Activated CD8-positive, alpha-beta memory T cell treated with anti-CD3 and anti-CD28 coated beads, Interleukin-2, amount 10 ng/mL, durations not matched to agents 7 days and 5 days (primary cell): Measurements from ENCODE around the gene CLEC11A. TPM values are rescaled to one million over a fixed set of nuclear protein-coding genes. Genes with fewer than 3 reads are reported as not detected.
"Not testable (repeated sequence)": the region's sequence is repeated elsewhere in the genome, so short reads cannot be mapped to it uniquely, and the experiment has no call there.

Source experiments
- ATAC-seq: fragments of 150-1000 bp; cut with Tn5 transposase; one replicate; pipeline ENCODE4 v1.10.0; 2021; ENCODE audit warnings: moderate library complexity
- CTCF ChIA-PET: fragments of 350-600 bp; sonication (Branson Sonifier 250); formaldehyde crosslinking; loops from one replicate; lab custom pipeline; 2021; ENCODE audit warnings: antibody characterized with exemption; lab: Charles Lee
- DNase-seq: peaks from one replicate; pipeline ENCODE4 v3.0.0-alpha.2; 2020
- H3K27ac Mint-ChIP-seq: one replicate; pipeline ENCODE4 v1.8.0; 2021; ENCODE audit warnings: mild to moderate bottlenecking, mixed read lengths
- H3K27me3 Mint-ChIP-seq: one replicate; pipeline ENCODE4 v1.8.0; 2021; ENCODE audit warnings: mixed read lengths
- H3K36me3 Mint-ChIP-seq: one replicate; pipeline ENCODE4 v1.8.0; 2021; ENCODE audit warnings: mild to moderate bottlenecking, mixed read lengths
- H3K4me1 Mint-ChIP-seq: one replicate; pipeline ENCODE4 v1.8.0; 2021; ENCODE audit warnings: mixed read lengths
- H3K4me3 Mint-ChIP-seq: one replicate; pipeline ENCODE4 v1.8.0; 2021; ENCODE audit warnings: mild to moderate bottlenecking, moderate library complexity, mixed read lengths
- H3K9me3 Mint-ChIP-seq: one replicate; pipeline ENCODE4 v1.8.0; 2022; ENCODE audit warnings: low read depth, mixed read lengths
- total RNA-seq, 2 experiments: library from RNA; stranded (reverse); gene quantifications; one replicate each; pipeline ENCODE4 v1.2.3, GENCODE V29; 2021

Gene CLEC11A
- total RNA-seq, 2 experiments from 2014 or later: 0.61 to 0.89 TPM

DNA sequence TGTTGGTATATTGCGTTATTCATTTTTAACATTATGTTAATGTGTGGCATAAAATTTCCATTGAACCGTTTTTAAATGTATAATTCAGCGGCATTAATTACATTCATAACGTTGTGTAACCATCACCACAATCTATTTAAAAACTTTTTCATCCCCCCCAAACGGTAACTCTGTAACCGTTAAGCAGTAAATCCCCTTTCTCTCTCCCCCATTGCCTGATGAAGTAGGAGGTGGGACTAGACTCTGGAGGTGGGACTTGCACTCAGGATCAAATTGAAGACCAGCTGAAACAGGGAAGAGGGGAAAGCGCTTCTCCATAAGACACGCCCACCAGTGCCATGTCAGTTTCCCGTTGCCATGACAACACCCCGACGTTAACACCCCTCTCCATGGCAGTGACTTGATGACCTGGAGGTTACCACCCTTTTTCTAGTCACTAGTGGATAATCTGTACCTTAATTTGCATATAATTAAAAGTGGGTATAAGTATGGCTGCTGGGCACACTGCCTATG is 16.8 kb downstream of the CLEC11A start:
- no peak for DNase-seq
- peaks cover 17% of the 10 kb centered on the region for H3K27me3 Mint-ChIP-seq
- no peaks in the 10 kb centered on the region for H3K4me1 Mint-ChIP-seq
- H3K36me3 Mint-ChIP-seq: no peaks in the 10 kb centered on the region
- H3K27ac Mint-ChIP-seq: no peak overlapping the region
- no peak for ATAC-seq
- H3K4me3 Mint-ChIP-seq: no peak overlapping the region
- no peaks in the 10 kb centered on the region for H3K9me3 Mint-ChIP-seq
- CTCF ChIA-PET: no interaction called here

DNA sequence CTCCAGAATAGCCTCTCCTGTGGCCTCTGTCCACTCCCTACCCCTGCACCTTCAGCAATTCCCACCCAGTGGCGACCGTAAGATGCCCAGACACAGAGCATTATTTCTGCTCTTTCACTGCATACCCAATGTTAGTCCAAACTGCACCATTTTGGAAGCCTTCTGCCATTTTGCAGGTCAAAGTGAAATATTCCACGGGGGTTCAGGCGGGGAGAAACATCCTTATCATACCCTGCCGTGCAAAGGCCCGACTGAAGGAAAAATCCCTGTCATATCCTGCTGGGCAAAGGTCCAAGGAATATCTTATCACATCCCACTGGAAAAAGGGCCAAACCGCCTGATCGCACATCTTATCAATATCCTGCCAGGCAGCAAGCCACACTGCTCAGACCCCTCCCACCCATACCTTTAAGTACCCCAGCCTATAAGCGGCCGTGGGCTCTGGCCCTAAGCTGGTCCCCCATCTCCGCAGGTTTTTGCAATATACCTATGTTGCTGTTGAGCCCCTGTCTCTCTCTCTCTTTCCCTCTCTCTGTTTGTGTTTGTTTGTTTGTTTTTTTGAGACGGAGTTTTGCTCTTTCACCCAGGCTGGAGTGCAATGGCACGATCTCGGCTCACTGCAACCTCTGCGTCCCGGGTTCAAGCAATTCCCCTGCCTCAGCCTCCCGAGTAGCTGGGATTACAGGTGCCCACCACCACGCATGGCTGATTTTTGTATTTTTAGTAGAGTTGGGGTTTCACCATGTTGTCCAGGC is 18.2 kb downstream of the CLEC11A start:
- Mint-ChIP-seq H3K9me3 (no peaks in the 10 kb centered on the region), H3K4me3 (no peak overlapping the region), H3K36me3 (no peaks in the 10 kb centered on the region), H3K4me1 (no peaks in the 10 kb centered on the region), H3K27ac (no peak overlapping the region), H3K27me3 (peaks cover 13% of the 10 kb centered on the region)
- ATAC-seq (no peak), DNase-seq (no peak)
- CTCF ChIA-PET: no interaction called here

DNA sequence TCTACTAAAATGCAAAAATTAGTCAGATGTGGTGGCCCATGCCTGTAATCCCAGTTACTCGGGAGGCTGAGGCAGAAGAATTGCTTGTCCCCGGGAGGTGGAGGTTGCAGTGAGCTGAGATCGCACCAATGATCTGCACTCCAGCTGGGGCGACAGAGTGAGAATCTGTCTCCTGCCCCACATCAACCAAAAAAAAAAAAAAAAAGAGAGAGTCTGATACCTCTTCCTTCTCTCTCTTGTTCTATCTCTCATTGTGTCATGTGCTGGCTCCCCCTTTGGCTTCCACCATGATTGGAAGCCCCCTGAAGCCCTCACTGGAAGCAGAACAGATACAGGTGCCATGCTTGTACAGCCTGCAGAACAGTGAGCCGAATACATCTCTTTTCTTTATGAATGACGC is 20.4 kb downstream of the CLEC11A start:
- ATAC-seq: no peak
- no peaks in the 10 kb centered on the region for H3K36me3 Mint-ChIP-seq
- H3K27ac Mint-ChIP-seq: no peak overlapping the region
- H3K9me3 Mint-ChIP-seq: no peaks in the 10 kb centered on the region
- H3K27me3 Mint-ChIP-seq: peaks cover 7% of the 10 kb centered on the region
- CTCF ChIA-PET: no interaction called here
- H3K4me1 Mint-ChIP-seq: no peaks in the 10 kb centered on the region
- no peak for DNase-seq
- no peak overlapping the region for H3K4me3 Mint-ChIP-seq

DNA sequence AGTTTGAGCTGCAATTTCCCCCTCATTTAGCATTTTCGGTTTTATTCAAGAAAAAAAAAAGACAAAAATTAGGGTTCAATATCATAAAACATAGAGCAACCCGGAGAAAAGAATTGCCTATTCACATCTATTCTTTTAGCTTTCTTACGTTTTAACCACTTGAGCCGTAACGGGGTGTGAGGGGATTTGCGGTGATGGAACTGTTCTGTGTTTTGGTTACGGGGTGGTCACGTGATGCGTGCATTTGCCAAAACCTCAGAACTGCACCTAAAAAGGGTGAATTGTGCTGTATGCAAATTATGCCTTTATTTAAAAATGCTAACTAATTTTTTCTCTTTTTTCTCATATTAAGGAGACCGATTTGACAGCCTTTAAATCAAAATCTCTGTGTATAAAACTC is 22.1 kb downstream of the CLEC11A start:
- ATAC-seq (no peak), DNase-seq (no peak)
- Mint-ChIP-seq H3K4me3 (no peak overlapping the region), H3K27me3 (no peaks in the 10 kb centered on the region), H3K36me3 (no peaks in the 10 kb centered on the region), H3K9me3 (no peaks in the 10 kb centered on the region), H3K27ac (no peak overlapping the region), H3K4me1 (no peaks in the 10 kb centered on the region)
- CTCF ChIA-PET: no interaction called here

DNA sequence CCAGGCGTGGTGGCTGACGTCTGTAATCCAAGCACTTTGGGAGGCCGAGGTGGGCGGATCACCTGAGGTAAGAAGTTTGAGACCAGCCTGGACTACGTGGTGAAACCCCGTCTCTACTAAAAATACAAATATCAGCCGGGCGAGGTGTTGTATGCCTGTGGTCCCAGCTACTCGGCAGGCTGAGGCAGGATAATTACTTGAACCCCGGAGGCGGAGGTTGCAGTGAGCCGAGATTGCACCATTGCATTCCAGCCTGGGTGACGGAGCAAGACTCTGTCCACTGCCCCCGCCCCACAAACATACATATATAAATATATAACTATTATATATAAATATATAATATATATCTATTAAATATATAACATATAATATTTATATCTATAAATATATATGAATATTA is 24.0 kb downstream of the CLEC11A start:
- not testable (repeated sequence) for ATAC-seq

DNA sequence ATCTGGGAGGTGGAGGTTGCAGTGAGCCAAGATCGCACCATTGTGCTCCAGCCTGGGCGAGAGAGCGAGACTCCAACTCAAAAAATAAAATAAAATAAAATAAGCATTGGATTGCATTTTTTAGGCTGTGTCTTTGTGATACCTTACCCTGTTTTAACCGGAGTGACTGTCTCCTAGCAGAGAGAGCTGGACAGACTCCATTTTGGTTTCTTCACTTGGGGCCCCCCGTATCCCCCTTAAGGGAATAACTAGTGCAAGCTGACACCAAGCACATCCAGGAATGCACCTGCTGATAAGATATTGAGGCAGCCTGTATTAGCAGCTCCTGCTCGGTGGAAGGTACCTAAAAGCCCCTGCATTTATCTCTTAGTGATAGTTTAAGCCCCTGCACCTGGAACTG is 26.3 kb downstream of the CLEC11A start:
- CTCF ChIA-PET: interaction anchor here (0.6 kb wide), 1 partner anchor 361 kb away, joined by 3 read pairs; no protein-coding TSS in a partner anchor
- ATAC-seq: no peak

More for the DNA sequence above, 24.0 kb downstream of the CLEC11A start:
- DNase-seq, H3K4me1 Mint-ChIP-seq, H3K36me3 Mint-ChIP-seq, H3K27ac Mint-ChIP-seq, H3K4me3 Mint-ChIP-seq, CTCF ChIA-PET, H3K9me3 Mint-ChIP-seq, H3K27me3 Mint-ChIP-seq: not testable (repeated sequence)

DNA sequence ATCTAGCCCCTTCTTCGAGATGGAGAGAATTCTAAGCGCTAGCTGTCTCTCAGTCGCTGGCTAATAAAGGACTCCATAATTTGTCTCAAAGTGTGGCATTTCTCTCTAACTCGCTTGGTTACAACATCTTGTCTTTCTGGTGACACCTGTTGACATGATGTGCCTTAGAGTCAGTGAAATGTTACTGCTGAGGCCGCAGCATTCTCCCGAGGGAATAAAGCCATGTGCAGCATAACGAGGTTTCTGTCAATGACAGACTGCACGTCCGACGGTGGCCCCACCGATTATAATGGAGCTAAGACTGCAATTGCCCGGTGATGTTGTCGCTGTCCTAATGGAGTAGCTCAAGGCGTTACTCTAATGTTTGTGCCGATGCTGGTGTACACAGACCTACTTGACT is 26.8 kb downstream of the CLEC11A start:
- Mint-ChIP-seq H3K9me3 (no peaks in the 10 kb centered on the region), H3K36me3 (no peaks in the 10 kb centered on the region), H3K27me3 (no peaks in the 10 kb centered on the region), H3K4me3 (no peak overlapping the region), H3K27ac (no peak overlapping the region), H3K4me1 (no peaks in the 10 kb centered on the region)
- CTCF ChIA-PET: no interaction called here
- DNase-seq (no peak), ATAC-seq (no peak)

More for the DNA sequence above, 26.3 kb downstream of the CLEC11A start:
- H3K4me3 Mint-ChIP-seq: no peak overlapping the region
- H3K27ac Mint-ChIP-seq: no peak overlapping the region
- no peaks in the 10 kb centered on the region for H3K36me3 Mint-ChIP-seq
- no peaks in the 10 kb centered on the region for H3K9me3 Mint-ChIP-seq
- no peaks in the 10 kb centered on the region for H3K27me3 Mint-ChIP-seq
- no peaks in the 10 kb centered on the region for H3K4me1 Mint-ChIP-seq
- no peak for DNase-seq

DNA sequence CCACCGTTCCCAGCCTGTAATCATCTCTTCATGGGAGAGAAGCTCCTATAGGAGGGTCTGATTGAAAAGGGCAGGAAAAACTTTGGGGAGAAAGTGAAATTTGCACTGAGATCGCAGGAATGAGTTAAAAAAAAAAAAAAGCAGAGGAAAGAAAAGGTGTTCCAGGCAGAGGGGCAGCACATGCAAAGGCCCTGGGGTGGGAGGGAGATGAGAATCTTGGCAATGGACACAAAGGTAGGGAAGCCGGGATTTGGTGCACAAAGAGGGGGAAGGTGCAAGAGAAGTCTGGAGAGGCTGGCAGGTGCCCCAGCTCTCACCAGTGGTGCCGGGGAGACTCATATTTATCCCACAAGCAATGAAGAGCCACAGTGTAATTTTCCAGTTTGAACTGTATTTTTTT is 30.7 kb downstream of the CLEC11A start:
- H3K36me3 Mint-ChIP-seq: no peaks in the 10 kb centered on the region
- CTCF ChIA-PET: no interaction called here
- no peak overlapping the region for H3K27ac Mint-ChIP-seq
- H3K4me3 Mint-ChIP-seq: no peak overlapping the region
- DNase-seq (no peak), ATAC-seq (no peak)
- no peaks in the 10 kb centered on the region for H3K9me3 Mint-ChIP-seq
- no peaks in the 10 kb centered on the region for H3K27me3 Mint-ChIP-seq
- H3K4me1 Mint-ChIP-seq: no peaks in the 10 kb centered on the region

DNA sequence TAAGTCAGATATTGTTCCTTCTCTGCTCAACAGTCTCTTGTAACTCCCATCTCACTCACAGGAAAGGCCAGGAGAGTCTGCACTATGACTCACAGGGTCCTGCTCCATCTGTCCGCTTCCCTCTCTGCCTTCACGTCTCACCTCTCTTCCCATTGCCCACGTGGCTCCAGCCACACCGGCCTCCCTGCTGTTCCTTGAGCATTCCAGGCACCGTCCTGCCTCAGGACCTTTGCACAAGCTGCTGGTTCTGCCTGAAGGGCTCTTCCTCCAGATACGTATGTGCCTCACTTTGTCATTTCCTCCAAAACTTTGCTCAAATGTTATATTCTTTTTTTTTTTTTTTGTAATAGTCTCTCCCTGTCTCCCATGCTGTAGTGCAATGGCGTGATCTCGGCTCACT is 33.1 kb downstream of the CLEC11A start:
- H3K27me3 Mint-ChIP-seq, H3K9me3 Mint-ChIP-seq, H3K36me3 Mint-ChIP-seq, H3K4me3 Mint-ChIP-seq, ATAC-seq, DNase-seq, H3K27ac Mint-ChIP-seq, CTCF ChIA-PET, H3K4me1 Mint-ChIP-seq: not testable (repeated sequence)

DNA sequence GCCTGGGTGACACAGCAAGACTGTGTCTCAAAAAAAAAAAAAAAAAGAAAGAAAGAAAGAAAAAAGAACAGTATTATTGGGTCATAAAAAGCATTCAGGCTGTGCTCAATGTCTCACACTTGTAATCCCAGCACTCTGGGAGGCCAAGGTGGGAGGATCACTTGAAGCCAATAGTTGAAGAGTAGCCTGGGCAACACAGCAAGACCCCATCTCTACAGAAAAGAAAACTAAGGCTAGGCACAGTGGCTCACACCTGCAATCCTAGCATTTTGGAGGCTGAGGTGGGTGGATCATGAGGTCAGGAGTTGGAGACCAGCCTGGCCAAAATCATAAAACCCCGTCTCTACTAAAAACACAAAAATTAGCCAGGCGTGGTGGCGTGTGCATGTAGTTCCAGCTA is 34.5 kb downstream of the CLEC11A start:
- not testable (repeated sequence) for ATAC-seq

DNA sequence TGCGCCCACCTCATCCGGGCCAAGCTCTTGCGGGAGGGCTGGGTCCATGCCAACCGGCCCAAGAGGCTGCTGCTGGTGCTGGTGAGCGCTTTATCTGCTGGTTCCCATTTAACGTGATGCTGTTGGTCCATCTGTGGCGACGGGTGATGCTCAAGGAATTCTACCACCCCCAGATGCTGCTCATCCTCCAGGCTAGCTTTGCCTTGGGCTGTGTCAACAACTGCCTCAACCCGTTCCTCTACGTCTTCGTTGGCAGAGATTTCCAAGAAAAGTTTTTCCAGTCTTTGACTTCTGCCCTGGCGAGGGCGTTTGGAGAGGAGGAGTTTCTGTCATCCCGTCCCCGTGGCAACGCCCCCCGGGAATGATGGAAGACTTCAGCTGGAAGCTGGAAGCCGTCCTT is 35.9 kb downstream of the CLEC11A start:
- DNase-seq, H3K9me3 Mint-ChIP-seq, H3K36me3 Mint-ChIP-seq, H3K4me3 Mint-ChIP-seq, ATAC-seq, H3K27me3 Mint-ChIP-seq, CTCF ChIA-PET, H3K27ac Mint-ChIP-seq, H3K4me1 Mint-ChIP-seq: not testable (repeated sequence)

More for the DNA sequence above, 34.5 kb downstream of the CLEC11A start:
- H3K27ac Mint-ChIP-seq, H3K36me3 Mint-ChIP-seq, CTCF ChIA-PET, H3K9me3 Mint-ChIP-seq, DNase-seq, H3K27me3 Mint-ChIP-seq, H3K4me1 Mint-ChIP-seq, H3K4me3 Mint-ChIP-seq: not testable (repeated sequence)

DNA sequence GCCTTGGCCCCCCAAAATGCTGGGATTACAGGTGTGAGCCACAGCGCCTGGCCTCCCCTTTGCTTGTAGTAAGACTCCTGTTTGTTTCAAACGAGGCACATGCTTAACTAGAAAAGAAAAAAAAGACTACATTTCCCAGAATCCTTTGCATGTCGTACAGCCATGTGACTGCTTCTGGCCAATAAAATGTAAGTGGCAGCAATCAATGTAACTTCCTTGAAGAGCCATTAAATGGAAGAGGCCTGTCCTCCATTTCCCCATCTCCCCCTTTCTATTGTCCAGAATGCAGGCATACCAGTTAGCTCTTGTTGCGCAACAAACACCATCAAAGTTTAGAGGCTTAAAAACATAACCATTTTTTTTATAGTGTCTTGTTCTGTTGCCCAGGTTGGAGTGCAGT is 36.7 kb downstream of the CLEC11A start:
- no peak for ATAC-seq
- H3K4me1 Mint-ChIP-seq: no peaks in the 10 kb centered on the region
- H3K9me3 Mint-ChIP-seq: no peaks in the 10 kb centered on the region
- CTCF ChIA-PET: no interaction called here
- no peaks in the 10 kb centered on the region for H3K27me3 Mint-ChIP-seq
- no peak for DNase-seq
- H3K4me3 Mint-ChIP-seq: no peak overlapping the region
- H3K36me3 Mint-ChIP-seq: no peaks in the 10 kb centered on the region
- H3K27ac Mint-ChIP-seq: no peak overlapping the region

DNA sequence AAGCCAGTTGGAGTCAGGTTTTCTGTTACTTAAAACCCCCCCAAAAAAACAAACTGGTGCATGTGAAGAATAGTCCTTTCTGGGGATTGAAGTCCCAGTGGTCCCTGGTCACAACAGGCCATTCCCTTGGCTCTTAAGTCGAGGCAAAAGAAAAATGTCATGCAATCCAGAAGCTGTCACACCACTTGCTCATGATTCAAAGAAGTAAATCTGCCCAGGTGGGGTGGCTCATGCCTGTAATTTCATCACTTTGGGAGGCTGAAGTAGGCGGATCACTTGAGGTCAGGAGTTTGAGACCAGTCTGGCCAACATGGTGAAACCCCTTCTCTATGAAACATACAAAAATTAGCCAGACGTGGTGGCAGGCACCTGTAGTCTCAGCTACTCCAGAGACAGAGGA is 38.3 kb downstream of the CLEC11A start:
- H3K4me1 Mint-ChIP-seq, H3K4me3 Mint-ChIP-seq, H3K27me3 Mint-ChIP-seq, H3K9me3 Mint-ChIP-seq, ATAC-seq, H3K36me3 Mint-ChIP-seq, CTCF ChIA-PET, H3K27ac Mint-ChIP-seq, DNase-seq: not testable (repeated sequence)

DNA sequence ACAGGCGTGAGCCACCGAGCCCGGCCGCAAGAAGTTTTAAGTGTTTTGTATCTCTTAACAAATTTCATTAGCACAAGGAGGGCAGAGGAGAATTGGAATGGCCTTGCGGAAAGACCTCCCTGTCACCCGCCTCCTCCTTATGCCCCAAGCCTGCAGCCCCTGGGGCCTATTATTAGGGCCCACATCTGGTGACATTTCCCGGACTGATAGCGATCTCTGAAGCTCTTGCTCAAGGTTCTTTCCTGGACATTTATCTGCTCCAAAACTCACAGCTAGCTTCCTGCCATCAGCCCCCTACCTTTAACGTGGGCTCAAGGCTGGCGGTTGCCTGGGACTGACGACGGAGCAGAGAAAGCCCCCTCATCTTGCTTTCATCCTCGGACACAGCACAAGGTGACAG is 40.4 kb downstream of the CLEC11A start:
- H3K4me3 Mint-ChIP-seq, H3K36me3 Mint-ChIP-seq, CTCF ChIA-PET, H3K9me3 Mint-ChIP-seq, H3K27ac Mint-ChIP-seq, H3K4me1 Mint-ChIP-seq, H3K27me3 Mint-ChIP-seq, DNase-seq, ATAC-seq: not testable (repeated sequence)
